Measurements from ENCODE around the gene FRMD4B.
"Not testable (repeated sequence)": the region's sequence is repeated elsewhere in the genome, so short reads cannot be mapped to it uniquely, and the experiment has no call there.

Gene FRMD4B

DNA sequence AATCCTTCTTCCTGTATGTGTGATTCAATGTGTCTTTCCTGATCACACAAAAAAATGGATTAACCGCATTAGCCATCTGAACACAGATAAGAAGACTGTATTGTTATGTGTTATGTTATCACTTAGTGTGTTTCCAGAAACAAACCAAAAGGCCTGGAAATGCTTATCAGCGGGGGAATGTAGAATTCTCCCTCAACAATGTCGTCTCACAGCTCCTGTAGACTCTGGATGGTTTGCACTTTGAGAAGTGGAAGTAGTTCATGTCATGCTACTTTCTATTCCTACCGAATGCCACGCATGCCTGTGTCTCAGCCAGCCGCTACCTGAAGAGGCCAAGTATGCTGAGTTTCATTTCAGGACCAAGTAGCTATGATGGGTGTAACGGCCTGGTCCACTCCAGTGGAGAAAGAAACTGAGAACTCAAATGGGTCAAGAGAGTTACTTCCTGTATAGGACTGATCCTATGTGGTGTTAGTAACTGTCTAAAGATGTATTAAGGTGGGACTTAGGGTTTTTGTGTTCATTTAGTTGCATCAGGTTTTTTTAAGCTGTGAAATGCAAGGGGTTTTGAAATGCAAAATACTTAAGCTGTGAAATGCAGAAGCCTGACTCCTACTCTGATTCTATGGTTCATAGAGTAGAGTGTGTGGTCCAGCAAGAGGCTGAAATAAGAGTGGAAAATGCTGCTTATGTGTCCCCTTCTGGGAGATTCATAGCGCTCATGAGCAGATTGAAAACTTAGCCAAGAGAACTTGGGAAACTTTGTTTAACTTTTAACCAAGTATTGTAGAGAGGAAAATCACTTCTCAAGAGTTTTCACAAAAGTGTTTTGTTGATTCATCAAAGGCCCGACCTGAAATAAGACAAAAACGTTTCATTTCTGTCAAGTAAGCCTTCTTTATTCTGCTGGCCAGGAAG is 145.0 kb downstream of the FRMD4B start:
- DNase-seq (ENCODE audit: low read depth): no peak

DNA sequence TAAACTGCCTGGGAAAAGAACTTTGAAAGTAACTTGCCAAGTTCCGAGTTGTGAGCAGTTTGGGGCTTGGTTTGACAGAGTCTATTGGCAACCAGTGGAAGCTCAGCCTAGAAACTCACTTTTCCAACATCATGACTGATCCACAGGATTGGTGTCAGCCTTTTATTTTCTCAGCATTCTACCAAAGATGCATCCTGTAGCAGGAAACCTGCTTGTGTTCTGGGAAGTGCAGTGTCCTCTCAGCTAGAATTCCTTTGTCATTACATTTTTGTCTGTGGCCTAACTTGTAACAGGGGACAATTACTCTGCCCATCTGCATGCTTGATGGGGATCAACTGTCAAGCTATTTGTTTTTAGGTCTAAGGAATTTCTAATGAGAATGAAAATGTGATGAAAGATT is 146.8 kb downstream of the FRMD4B start:
- DNase-seq (ENCODE audit: low read depth): no peak

DNA sequence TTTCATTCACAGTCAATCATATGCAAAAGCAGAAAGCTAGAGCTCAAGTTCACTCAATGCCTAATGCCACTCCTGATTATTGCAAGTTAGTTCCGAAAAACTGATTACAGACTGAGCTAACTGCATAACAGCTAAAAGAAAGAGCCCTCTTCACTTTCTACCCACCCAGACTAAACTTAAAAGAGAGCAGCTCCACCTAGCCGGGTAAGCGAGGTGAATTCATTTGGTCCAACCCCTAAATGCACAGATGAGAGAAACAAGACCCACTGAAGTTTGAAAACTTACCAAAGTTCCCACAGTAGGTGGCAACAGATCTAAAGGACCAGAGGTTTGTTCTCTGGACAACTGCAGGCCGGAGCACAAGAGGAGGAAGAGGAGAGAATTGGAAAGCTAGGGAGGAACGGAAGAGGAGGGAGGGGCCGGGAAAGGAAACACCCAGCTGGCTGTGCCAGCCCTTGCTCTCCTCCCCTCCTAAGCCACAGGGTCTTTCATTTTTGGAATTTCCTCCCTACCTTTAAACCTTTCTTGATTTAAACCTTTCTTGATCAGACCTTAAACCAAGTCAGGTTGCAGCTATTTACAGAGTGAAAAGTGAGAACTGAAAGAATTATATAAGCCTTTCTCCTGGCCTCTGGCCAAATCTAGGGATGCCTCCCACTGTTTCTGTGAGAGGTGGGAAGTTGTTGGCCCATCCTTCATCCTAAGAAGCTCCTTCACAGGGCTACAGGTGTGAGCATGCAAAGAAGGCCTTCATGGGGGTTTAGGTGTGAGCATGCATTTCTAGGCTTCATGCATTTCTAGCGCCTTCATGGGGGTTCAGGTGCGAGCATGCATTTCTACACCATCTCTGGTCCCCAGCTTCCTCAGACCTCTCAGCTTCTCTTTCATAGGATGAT is 148.8 kb downstream of the FRMD4B start:
- DNase-seq (ENCODE audit: low read depth): no peak

DNA sequence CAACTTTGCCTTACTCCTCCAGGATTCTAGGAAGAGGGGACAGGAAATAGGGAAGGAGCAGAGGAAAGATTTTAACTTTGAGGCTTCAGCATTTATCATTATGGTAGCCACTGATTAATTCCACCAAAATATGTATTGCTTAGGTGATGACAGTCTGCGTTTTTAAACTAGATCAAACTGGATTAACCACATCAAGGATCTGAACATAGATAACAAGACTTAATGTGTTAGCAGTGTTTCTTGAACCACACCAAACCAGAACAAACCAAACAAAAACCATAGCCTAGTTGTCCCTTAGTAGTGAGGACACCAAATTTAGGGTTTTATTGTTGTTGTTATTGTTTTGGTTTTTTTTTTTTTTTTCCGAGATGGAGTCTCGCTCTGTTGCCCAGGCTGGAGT is 150.0 kb downstream of the FRMD4B start:
- DNase-seq (ENCODE audit: low read depth): no peak

DNA sequence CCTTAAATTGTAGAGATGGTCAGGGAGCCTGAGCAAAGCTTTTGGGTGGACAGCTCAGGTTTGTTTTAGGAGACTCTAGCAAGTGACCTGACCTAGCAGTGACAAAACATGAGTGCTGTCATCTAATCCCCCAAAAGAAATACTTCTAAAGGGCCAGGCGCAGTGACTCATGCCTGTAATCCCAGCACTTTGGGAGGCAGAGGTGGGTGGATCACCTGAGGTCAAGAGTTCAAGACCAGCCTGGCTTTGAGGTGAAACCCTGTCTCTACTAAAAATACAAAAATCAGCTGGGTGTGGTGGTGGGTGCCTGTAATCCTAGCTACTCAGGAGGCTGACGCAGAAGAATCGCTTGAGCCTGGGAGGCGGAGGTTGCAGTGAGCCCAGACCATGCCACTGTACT is 150.7 kb downstream of the FRMD4B start:
- DNase-seq (ENCODE audit: low read depth): not testable (repeated sequence)

DNA sequence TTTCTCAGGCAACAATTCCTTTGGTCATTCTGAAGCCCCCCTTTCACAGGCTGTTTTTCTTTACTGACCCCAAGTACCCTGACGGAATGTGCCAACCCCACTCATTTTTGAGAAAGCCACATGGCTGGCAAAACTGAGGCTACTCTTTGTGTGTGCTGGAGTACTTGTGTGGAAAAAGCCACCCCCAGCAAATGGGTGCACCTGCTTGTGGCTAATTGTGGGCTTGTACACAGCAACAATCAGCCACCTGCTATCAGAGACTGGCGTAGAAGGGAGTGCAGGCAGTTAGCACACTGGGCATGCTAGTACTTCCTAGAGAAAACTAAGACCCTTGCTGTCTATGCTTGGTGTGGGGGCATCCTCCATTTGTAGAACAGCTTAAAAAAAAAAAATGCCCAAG is 153.4 kb downstream of the FRMD4B start:
- no peak for DNase-seq (ENCODE audit: low read depth)

DNA sequence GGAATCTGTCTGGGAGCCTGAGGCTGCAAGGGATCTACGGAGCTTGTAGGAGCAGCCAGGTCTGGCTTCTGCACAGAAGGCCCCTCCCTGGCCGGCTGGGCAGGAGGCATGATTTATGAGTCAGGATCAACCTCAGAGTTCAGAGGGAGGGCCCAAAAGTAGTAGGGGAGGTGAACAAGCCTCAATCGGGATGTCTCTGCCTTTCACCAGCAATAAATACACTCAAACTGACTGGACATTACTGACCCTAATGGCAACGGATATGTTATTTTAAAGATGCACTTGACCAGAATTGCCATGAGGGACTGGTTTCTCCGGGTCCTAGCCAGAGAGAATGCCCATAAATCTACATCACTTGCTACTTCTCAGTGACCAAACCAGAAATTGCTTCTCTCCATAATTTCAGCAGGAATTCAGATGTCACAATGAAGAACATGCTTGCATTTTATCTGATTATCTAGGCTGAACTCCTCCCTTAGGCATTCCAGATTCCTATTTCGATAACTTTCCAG is 153.9 kb downstream of the FRMD4B start:
- DNase-seq (ENCODE audit: low read depth): no peak

DNA sequence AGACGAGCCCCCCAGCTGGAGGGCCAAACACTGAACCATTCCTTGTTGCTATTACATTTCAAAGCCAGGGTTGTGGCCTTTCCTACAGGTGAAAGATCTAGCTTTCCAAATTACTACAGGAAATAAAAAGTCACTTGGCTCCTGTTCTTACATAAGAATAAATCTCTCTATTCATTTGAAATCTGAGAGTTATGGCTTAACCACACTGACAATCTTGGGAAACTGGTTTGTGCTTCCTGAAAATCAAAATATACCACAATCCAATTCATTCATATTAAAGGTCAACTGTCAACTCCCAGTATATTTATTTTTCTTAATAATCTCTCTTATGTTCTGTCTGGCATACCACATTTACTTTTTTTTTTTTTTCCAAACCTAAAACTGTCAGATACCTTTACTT is 159.8 kb downstream of the FRMD4B start:
- DNase-seq (ENCODE audit: low read depth): no peak

DNA sequence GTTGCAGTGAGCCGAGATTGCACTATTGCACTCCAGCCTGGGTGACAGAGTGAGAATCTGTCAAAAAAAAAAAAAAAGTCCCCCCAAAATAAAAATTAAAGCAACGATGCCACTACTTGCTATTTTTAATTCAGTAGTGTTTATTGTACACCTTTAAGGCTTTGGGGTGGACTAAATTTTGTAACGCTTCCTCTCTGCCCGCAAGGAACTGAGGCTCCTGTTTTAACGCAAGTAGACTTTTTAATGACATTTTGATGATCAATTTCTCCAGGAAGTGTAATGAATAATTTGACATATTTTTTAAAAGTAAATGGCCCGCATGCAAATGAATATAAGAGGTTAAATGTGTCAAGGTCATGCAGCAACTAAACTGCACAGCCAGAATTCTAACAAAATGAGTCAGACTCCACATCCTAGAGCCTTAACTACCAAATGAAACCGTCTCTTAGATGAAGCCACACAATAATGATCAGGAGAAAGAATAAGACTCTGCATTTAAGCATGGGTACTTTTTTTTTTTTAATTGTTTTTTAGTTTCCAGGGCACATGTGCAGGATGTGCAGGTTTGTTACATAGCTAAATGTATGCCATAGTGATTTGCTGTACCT is 166.7 kb downstream of the FRMD4B start:
- DNase-seq (ENCODE audit: low read depth): no peak

DNA sequence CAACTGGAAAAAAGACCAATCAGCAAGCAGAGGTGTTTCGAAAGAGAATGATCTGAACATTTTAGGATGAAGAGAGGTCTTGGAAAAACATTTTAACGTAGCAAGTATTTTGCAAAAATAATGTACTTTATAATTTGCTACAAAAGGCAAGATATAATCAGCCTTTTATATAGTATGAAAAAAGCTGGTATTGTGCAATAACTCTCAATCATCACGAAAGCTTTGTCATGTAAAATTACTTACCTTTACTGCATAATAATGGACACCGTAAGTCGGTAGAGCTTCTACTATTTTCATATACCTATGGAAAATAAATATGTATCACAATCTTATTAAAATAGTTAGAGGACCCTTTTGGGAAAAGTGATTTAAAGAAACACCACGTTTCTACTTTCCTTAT is 167.8 kb downstream of the FRMD4B start:
- DNase-seq (ENCODE audit: low read depth): no peak

DNA sequence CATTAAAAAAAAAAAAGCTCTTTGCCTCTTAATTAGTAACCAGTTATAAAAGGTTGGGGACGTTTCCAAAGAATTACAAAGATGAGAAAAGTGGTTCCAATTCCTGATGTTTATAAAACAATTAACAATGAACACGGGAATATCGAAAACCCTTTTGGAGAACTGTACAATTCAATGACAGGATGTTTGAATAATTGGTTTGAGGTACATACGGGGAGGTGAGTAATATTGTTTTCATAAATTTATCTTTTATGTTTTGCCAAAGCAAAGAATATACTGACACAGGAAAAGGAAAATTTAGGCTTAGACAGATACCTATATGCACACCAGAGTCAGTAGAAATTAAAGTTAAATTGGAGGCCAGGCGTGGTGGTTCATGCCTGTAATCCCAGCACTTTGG is 168.9 kb downstream of the FRMD4B start:
- no peak for DNase-seq (ENCODE audit: low read depth)

DNA sequence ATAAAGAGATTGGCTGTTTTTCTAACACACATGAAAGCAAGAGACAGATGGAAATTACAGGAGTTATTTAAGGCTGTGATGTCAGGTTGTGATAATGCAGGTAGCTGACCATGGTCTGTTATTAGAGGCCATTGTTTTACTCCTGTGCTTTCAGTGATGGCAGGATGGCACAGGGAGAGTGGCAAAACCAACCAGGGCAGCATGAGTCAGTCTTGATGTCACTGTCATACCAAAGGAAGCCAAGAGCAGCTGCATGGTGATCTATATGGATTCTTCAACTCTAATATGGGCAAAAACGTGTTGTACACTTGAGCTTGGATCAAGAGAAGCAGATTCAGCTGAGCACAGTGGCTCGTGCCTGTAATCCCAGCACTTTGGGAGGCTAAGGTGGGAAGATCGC is 171.6 kb downstream of the FRMD4B start:
- no peak for DNase-seq (ENCODE audit: low read depth)

DNA sequence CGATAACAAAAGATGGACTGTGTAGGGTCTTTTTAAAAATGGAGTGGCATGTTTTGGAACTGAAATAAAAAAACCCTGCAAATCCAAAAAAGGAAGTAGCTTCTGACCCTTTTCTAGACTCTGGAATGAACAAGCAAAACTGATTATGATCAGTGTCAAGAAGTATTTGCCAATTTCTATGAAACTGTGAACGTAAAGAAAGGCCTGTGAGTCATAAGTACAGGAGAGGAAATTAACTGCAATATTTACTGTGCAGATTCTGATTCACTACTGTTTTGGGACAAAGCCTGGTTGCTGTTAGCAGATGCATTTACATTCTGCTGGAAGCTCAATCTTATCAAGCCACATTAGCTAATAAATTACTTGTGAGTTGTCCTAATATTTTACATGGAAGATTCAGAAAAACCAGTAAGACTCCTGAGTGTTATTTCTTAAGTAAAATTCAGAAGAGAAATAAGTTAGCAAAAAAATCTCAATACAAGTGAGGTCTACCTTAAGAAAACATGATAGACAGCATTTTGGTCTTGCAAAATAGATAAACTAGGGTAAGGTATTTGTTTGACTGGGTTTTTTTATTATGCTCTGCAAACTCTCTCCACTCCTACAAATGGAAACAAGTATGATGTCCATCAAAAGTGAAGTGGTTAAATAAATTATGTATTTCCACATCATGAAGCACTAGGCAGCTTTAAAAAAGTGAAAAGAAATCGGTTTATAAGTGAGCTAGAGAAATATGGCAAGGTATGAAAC is 173.3 kb downstream of the FRMD4B start:
- no peak for DNase-seq (ENCODE audit: low read depth)

DNA sequence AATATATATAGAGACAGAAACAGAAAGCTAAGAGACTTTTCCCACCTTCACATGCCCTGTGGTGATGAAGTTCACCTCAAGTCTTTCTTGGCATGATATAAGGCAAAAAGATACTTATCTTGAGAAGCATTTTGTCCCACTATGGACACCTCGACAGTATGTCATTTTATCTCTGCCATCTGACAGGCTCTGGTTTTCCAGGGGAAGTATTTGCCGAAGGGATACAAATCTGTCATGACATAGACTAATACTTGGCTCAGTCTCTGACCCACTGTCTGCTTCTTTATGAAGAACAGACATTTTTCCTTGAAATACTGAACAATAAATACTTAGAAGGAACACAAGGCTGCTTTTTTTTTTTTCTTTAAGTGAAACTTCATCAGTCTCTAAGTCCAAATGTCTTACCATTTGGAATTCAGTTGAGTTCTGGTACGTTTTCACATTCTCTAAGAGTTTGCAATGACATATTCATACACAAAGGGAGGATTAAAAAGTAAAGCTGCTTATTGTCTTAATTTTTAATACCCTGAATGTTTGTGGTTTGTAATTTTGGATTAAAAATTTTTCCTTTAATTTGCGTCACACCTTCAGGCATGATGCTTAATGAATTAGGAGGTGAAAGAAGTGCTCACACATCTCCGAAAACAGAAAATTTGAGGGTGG is 175.7 kb downstream of the FRMD4B start:
- no peak for DNase-seq (ENCODE audit: low read depth)

DNA sequence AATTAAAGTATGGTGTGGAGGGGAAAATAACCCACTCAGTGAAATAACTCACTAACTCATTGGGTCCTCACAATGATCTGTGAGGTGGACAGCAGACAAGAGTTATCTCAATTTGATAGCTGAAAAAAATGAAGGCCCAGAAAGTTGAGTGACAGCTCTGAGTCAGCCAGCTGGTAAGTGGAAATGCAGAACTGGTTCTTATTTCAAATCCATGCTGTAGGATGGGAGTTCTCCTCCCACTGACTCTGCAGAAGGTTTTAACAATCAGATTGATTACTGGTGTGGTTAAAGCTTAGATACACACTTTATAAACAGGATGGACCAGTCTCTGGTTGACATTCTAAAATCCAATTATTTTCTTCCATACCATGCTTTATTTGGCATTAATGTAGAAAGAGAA is 176.5 kb downstream of the FRMD4B start:
- DNase-seq (ENCODE audit: low read depth): no peak

DNA sequence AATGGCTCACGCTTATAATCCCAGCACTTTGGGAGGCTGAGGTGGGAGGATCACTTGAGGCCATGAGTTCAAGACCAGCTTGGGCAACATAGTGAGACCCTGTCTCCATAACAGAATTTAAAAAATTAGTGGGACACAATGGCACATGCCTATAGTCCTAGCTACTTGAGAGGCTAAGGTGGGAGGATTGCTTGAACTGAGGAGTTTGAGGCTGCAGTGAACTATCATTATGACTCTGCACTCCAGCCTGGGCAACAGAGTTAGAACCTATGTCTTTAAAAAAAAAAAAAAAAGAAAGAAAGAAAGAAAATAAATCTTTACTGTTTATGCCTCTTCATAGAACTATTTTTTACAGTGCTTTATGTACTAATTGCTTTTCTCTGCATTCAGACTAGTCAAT is 178.9 kb downstream of the FRMD4B start:
- DNase-seq (ENCODE audit: low read depth): no peak

DNA sequence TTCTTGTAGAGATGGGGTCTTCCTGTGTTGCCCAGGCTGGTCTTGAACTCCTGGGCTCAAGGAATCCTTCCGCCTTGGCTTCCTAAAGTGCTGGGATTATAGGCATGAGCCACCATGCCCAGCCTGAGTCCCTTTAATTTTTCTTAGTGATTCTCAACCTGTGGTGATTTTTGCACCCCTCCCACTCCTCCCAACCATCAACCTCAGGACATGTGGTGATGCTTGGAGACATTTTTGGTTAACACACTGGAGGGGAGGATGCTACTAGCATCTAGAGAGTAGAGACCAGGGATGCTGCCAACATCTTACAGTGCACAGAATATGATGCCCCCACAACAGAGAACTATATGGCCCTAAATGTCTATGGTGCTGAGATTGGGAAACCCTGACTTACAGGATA is 180.5 kb downstream of the FRMD4B start:
- no peak for DNase-seq (ENCODE audit: low read depth)

DNA sequence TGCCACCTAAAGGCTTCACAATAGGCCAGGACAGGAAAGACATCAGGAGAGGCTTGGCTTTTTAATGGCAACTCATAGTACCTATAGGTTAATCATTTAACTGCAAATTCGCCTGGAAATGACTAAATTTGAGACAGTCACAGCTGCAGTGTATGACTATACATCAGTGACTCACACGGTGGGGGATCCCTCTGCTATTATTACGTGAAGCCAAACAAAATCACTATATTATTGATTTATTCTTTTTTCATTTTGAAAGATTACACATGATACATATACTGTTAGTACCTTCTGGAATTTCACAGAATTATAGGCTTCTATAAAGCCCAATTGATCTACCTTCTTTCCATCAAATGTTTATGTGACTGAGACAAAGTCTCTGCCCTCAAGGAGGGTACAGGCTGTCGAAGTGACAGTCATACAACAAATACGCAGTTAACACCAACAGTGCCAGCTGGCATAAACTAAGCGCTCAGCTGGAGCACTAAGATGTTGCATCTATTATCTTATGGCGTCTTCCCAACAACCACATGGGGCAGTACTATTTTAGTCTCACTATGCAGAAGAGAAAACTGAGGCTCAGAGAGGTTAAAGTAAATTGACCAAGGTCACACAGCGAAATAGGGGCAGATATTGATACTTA is 181.5 kb downstream of the FRMD4B start:
- DNase-seq (ENCODE audit: low read depth): no peak

DNA sequence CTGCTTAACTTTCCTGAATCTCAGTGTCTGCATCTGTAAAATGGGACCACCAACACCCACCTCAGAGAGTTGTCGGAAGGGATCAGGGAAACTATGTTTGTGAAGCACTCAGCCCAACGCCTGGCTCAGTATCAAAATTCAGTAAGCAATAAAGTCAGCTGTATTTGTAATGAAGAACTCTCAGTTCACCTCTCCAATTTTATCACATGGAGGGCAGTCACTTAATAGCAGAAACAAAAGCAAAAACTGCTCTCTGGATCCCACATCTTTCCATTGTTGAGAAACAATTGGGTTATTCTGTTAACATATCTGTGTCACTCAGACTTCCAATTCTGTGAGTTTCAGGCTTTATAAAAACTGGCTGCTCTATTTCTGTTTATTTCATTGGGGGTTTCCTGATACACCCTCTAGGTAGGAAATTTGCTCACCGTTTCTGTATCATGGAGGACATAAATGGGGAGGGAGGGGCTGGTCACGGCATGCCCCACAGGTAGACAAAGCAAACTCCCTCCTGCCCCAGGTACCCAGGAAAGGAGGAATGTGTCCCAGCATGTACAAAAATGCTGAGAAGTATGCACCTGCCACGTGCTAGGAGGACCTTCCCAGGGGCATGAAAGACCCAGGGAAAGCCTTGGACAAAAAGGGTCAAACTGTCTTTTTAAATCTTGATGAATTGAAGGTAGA is 182.1 kb downstream of the FRMD4B start:
- no peak for DNase-seq (ENCODE audit: low read depth)

DNA sequence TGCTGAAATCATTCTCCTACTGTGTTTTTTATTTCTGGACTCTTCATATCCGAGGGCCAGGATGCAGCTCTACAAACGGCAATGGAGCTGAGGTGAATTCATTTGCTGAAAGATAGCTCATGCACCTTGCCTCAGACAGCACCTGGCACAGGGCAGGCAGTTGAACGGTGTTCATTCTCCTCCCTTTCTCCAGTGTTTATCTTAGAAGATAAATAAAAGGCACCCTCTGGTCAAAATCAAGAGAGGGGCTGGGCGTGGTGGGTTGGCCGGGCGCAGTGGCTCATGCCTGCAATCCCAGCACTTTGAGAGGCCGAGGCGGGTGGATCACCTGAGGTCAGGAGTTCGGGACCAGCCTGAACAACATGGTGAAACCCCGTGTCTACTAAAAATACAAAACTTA is 184.2 kb downstream of the FRMD4B start:
- no peak for DNase-seq (ENCODE audit: low read depth)

Measured in stimulated activated CD8-positive, alpha-beta memory T cell treated with anti-CD3 and anti-CD28 coated beads, Interleukin-12 subunit alpha, Interleukin-12 subunit beta, amount 100 ng/mL, for 1 hour (primary cell).